HG02623 (cell line): ENCODE results near the gene PRAMEF33.
"Not testable (repeated sequence)": the region's sequence is repeated elsewhere in the genome, so short reads cannot be mapped to it uniquely, and the experiment has no call there.

Source experiments
- ATAC-seq: cut with Tn5 transposase; IDR thresholded peaks from one replicate; pipeline ENCODE4 v1.9.1; 2021; ENCODE audit warnings: moderate library complexity; ENCODE audit not compliant: unreplicated experiment

PRAMEF33 gene, protein sequence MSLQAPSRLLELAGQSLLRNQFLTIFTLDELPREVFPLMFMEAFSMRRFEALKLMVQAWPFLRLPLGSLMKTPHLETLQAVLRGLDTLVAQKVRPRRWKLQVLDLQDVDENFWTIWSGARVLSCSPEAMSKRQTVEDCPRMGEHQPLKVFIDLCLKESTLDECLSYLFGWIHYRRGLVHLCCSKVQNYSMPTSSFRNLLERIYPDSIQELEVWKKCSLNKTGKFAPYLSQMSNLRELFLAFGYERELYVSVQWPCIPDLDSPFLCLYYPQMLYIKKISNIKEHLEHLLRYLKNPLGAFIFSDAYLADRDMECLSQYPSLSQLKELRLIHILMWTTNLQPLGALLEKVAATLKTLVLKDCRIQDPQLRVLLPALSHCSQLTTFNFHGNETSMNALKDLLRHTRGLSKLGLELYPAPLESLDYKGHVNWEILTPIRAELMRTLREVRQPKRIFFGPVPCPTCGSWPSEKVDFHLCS

GRCh38 chr1:13303239-13303638, at the start of gene PRAMEF33:
Gene PRAMEF33, plus strand, starts transcription at chr1:13303539. Its CDS starts 2,416 bp downstream, at chr1:13305955.
- ATAC-seq = not testable (repeated sequence)

DNA sequence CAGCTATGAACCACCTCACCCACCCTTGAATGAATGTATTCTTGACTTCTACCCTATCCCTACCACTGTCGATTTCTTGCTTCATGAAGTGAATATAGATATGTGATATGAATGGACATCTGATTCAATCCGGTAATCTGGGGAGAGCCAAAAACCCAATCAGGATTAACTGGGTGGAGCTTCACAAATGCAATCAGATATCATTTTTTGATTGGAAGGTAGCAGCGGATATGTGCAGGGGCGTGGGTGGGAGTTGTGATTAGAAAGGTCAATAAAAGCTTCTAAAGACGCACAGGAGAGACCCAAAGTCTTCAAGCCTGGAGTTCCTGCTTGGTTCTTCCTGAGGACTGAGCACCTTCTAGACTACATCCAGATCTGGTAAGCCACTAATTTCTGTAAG, 49.4 kb upstream of the PRAMEF33 start, which contains the start of gene PRAMEF5:
Gene PRAMEF5 (plus strand): TSS at position 301 of the 400 bp plus-strand sequence. CDS start 5,071 bp downstream, outside the sequence.
- ATAC-seq = not testable (repeated sequence)

GRCh38 chr1:13265124-13265523, 38.2 kb upstream of the PRAMEF33 start:
- ATAC-seq = not testable (repeated sequence)

DNA sequence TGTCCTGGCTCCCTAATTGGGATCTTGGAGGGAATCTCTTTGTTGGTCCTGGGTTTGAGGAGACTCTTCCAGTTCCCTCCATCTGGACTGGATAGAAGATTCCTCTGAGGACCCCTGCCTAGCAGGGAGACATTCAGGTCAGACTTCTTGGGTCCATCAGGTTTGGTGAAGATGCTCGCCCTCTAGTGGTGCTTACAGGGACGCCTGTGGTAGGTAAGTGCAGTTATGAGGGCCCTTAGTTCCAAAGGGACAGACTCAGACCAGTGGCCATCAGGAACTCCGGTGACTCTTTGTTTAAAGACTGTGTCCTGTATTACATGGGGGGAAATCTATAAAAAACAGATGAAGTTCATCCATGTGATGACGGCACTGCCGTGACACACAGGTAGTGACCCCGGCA, 26.3 kb upstream of the PRAMEF33 start:
- ATAC-seq = not testable (repeated sequence)

- not testable (repeated sequence) for ATAC-seq
Observed at GRCh38 chr1:13279617-13280016, 23.7 kb upstream of the PRAMEF33 start.

GRCh38 chr1:13285037-13285436, 18.3 kb upstream of the PRAMEF33 start, which contains the start of gene PRAMEF8:
Gene PRAMEF8, minus strand, starts transcription at chr1:13285137. Its CDS starts 1,046 bp downstream, at chr1:13284091.
- ATAC-seq = not testable (repeated sequence)

DNA sequence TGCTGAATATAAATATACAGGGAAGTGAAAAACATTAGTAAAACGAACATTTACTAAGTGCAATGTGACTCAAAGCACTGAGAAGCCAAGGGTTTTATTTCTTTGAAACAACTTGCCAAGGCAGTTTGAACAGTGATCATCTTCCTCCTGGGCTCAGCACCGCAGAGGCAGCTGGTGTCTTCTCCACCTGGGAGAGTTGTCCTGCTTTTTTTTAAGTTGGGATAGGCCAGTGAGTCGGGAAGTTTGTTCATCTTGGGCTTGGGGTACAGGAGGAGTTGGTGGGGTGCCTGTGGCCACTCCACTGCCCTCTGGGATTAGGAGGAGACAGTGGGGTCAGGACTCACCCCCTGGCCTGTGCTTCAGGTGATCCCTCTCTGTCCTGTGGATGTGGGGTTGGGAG, 14.3 kb upstream of the PRAMEF33 start:
- ATAC-seq = not testable (repeated sequence)

GRCh38 chr1:13297216-13297931, 6.0 kb upstream of the PRAMEF33 start:
- not testable (repeated sequence) for ATAC-seq

GRCh38 chr1:13298699-13299098, 4.6 kb upstream of the PRAMEF33 start:
- not testable (repeated sequence) for ATAC-seq

- not testable (repeated sequence) for ATAC-seq
Observed at GRCh38 chr1:13302197-13302596, 1.1 kb upstream of the PRAMEF33 start.

- not testable (repeated sequence) for ATAC-seq
Observed at GRCh38 chr1:13315281-13315680, 11.9 kb downstream of the PRAMEF33 start, which contains the start of gene PRAMEF15. Gene PRAMEF15, plus strand, starts transcription at chr1:13315581. Its CDS starts 2,827 bp downstream, at chr1:13318408.

DNA sequence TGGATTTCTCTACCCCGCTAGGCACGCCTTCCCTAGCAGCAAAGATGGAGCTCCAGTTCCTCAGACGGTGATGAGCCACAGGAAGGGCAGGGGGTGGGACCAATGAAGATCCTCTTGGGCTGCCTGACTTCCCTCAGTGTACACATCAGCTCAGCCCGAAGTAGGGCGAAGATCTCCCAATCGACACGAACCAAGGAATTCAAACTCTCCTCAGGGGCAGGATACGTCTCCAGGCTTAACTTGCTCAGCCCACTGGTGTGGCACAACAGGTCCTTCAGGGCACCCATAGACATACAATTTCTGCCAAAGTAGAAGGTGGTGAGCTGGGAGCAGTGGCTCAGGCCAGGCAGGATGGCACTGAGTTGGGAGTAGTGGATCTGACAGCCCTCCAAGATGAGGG, 39.2 kb downstream of the PRAMEF33 start:
- not testable (repeated sequence) for ATAC-seq

- ATAC-seq = not testable (repeated sequence)
Observed at GRCh38 chr1:13347034-13347433, 43.7 kb downstream of the PRAMEF33 start, which contains the start of gene PRAMEF14. Gene PRAMEF14, minus strand, starts transcription at chr1:13347134. Its CDS starts 1,820 bp downstream, at chr1:13345314.

DNA sequence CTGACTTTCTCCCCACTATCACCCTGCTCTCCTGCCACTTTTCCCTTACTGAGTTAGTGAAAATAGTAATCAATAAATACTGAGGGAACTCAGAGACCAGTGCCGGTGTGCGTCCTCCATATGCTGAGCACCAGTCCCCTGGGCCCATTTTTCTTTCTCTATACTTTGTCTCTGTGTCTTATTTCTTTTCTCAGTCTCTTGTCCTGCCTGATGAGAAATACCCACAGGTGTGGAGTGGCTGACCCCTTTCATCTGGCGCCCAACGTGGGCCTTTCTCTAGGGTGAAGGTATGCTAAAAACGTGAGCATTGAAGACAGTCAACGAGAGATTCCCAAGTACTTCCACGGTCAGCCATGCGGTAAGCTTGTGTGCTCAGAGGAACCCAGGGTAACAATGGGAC, 50.1 kb downstream of the PRAMEF33 start:
- not testable (repeated sequence) for ATAC-seq

DNA sequence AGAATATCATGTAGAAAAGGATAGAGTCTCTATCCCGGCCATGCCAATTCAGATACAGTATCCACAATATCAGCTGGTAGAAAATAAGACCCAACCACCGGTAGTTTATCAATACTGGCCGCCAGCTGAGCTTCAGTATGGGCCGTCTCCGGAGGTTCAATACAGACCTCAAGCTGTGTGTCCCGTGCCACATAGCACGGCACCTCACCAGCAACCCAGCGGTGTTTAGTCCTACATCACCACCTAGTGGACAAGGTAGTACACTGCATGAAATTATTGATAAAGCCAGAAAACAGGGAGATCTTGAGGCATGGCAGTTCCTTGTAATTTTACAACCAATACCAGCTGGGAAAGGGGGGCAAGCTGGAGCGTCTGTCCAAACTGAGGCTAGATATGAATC, 51.1 kb downstream of the PRAMEF33 start:
- not testable (repeated sequence) for ATAC-seq

GRCh38 chr1:13356774-13357173, 53.4 kb downstream of the PRAMEF33 start:
- not testable (repeated sequence) for ATAC-seq
